Spinal cord (tissue), 10 donors: ENCODE results near the gene PCARE. TPM values are rescaled to one million over a fixed set of nuclear protein-coding genes. Genes with fewer than 3 reads are reported as not detected.
A peak's percentile ranks its signal among the peaks of the same experiment; 100 is the strongest.

ENCODE experiments used
- DNase-seq, 6 donors: peaks; one replicate each; pipeline versions ENCODE4 v3.0.0 to v3.0.0-alpha.2; 2013 to 2015; ENCODE audit warnings: low spot score in 6 of 6, low read depth in 4 of 6
- H3K27ac ChIP-seq: one replicate; pipeline ENCODE4 v1.5.1; 2013; ENCODE audit warnings: low read depth, low read length, control low read depth
- H3K27me3 ChIP-seq: one replicate; pipeline ENCODE4 v1.6.1; 2013; ENCODE audit warnings: low read length; ENCODE audit not compliant: control insufficient read depth, insufficient read depth
- H3K36me3 ChIP-seq: one replicate; pipeline ENCODE4 v1.6.1; 2013; ENCODE audit warnings: low read length; ENCODE audit not compliant: control insufficient read depth, insufficient read depth
- H3K4me1 ChIP-seq: one replicate; pipeline ENCODE4 v1.6.1; 2013; ENCODE audit warnings: low read length; ENCODE audit not compliant: control insufficient read depth, insufficient read depth
- H3K4me3 ChIP-seq: one replicate; pipeline ENCODE4 v1.5.1; 2013; ENCODE audit warnings: low read depth, low read length, control low read depth
- H3K9me3 ChIP-seq: one replicate; pipeline ENCODE4 v1.6.1; 2013; ENCODE audit warnings: low read length; ENCODE audit not compliant: control insufficient read depth, insufficient read depth
- WGBS: methylation state at CpG from one replicate; pipeline ENCODE4 v1.1.5; 2013; ENCODE audit warnings: missing lambda C conversion rate; ENCODE audit not compliant: insufficient coverage; 5-methylcytosine and 5-hydroxymethylcytosine counted together
- polyA plus RNA-seq, 2 donors: library from polyadenylated mRNA; unstranded; fragments of 120-200 nt; gene quantifications; one replicate each; pipeline ENCODE4 v1.2.1, GENCODE V29; 2013; ENCODE audit not compliant: insufficient read length in 2 of 2
- total RNA-seq, 2 donors: library from RNA; depleted of rRNA in 1 of 2; stranded (reverse); fragments of 120-200 nt in 1 of 2; fragments of >200 nt in 1 of 2; gene quantifications; one replicate each; pipeline versions ENCODE4 v1.2.3 to v1.2.4, GENCODE V29; 2013 to 2014
- donor health status: healthy.

Gene PCARE
- total and polyA plus RNA-seq, 4 donors = 0.06 TPM; not detected in 3

DNA sequence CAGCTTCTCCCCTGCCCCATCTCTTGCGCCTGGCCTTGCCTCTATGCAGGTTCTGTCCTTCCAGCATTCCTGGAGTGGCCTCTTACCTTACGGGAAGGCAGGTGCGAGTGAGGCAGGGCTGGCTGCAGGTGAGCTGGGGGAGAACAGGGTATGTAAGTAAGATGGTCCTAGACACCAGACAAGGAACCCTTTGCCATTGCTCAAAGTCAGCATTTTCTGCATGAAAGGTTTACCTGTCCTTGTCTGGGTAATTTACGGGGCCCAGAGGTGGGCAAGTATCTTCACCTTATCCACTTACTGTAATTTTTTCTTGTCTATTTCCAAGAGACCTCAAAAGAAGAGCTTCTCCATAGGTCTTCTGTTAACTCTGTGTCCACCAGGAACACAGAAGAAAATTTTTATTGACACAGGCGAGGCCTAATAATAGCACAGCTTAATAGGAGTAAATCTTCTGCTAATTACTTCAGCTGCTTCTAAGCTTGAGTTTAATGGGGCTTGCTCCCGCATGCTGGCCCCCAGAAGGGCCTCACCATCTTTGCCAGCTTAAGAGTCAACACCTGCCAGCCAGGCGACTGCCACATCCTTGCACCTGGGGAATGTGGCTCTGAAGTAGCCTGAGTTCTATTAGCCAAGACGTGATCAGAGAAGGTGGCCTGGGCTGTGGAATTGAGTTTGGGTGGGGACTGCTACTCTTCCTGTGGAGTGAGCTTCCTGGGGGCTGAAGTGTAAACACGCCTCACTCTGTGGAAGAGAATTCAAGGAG lies 27.1 kb downstream of the PCARE start:
- H3K9me3 ChIP-seq = no peaks in the 10 kb centered on the region
- 84% methylated on average over 6 of the region's 9 CpGs for WGBS
- H3K4me1 ChIP-seq = peaks cover 11% of the 10 kb centered on the region
- no peaks in the 10 kb centered on the region for H3K27me3 ChIP-seq
- no peak for DNase-seq
- no peak overlapping the region for H3K27ac ChIP-seq
- H3K4me3 ChIP-seq = no peak overlapping the region
- no peaks in the 10 kb centered on the region for H3K36me3 ChIP-seq

DNA sequence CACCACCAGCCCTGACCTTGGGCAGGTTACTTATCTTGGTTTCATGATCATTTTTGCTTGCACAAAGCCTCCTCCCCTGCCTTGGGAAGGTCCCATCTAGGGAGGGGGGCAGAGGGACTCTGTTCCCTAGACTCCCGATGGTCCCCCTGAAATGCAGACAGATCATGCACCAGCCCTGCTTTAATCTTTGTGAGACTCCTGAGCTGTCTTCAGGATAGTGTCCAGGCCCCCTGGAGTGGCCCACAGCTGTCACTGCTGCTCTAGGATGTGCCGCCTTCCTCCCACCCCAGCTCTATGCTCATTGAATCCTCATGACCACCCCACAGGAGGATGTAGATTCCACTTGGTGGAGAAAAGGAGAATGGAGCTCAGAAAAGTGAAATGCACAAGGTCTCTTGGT lies 28.0 kb downstream of the PCARE start:
- Histone ChIP-seq H3K36me3 (no peaks in the 10 kb centered on the region), H3K27ac (no peak overlapping the region), H3K27me3 (no peaks in the 10 kb centered on the region), H3K4me1 (peaks cover 15% of the 10 kb centered on the region), H3K4me3 (no peak overlapping the region), H3K9me3 (no peaks in the 10 kb centered on the region)
- no peak for DNase-seq
- 82% methylated on average over 1 of the region's 2 CpGs for WGBS

DNA sequence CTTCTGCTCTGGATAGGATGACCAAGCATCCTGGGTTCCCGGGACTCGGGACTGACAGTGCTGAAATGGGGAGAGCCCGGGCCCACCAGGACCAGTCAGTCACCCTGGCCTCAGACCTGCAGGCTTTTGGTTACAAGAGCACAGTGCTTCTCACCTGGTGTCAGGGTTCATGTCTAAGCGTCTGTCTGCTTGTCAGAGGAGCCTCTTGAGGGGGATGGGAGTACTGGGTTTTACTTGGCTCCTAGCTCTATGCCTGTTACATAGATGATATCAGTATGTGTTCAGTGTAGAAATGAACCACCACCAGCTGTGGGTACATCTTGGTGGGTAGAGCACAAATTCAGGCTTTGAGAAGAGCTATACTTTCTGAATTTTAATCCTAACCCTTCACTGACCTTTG lies 29.9 kb downstream of the PCARE start:
- H3K27me3 ChIP-seq = no peaks in the 10 kb centered on the region
- H3K4me1 ChIP-seq = peaks cover 8% of the 10 kb centered on the region
- H3K36me3 ChIP-seq = no peaks in the 10 kb centered on the region
- no peak overlapping the region for H3K4me3 ChIP-seq
- no peaks in the 10 kb centered on the region for H3K9me3 ChIP-seq
- no peak overlapping the region for H3K27ac ChIP-seq
- WGBS = 94% methylated on average over 4 of the region's 4 CpGs
- DNase-seq = no peak

- Histone ChIP-seq H3K4me3 (no peak overlapping the region), H3K9me3 (no peaks in the 10 kb centered on the region), H3K27ac (no peak overlapping the region), H3K4me1 (peaks cover 8% of the 10 kb centered on the region), H3K36me3 (no peaks in the 10 kb centered on the region), H3K27me3 (no peaks in the 10 kb centered on the region)
- 17% methylated on average over 8 of the region's 9 CpGs for WGBS
- peak in 2 of 6 donors; percentile 57 to 77 for DNase-seq
These were observed 31.7 kb downstream of the PCARE start for GRCh38 chr2:29042561-29043075.

- no peak for DNase-seq
- H3K4me3 ChIP-seq = no peak overlapping the region
- H3K4me1 ChIP-seq = peaks cover 8% of the 10 kb centered on the region
- WGBS = 96% methylated on average over 8 of the region's 9 CpGs
- no peaks in the 10 kb centered on the region for H3K36me3 ChIP-seq
- no peak overlapping the region for H3K27ac ChIP-seq
- no peaks in the 10 kb centered on the region for H3K27me3 ChIP-seq
- H3K9me3 ChIP-seq = no peaks in the 10 kb centered on the region
These were observed 33.1 kb downstream of the PCARE start for GRCh38 chr2:29041161-29041660.

- no peak overlapping the region for H3K27ac ChIP-seq
- peaks cover 8% of the 10 kb centered on the region for H3K4me1 ChIP-seq
- WGBS = 0% methylated on average over 1 of the region's 6 CpGs
- DNase-seq = no peak
- no peaks in the 10 kb centered on the region for H3K9me3 ChIP-seq
- no peak overlapping the region for H3K4me3 ChIP-seq
- no peaks in the 10 kb centered on the region for H3K27me3 ChIP-seq
- H3K36me3 ChIP-seq = peaks cover 1% of the 10 kb centered on the region
These were observed 33.8 kb downstream of the PCARE start for GRCh38 chr2:29040552-29040951.

DNA sequence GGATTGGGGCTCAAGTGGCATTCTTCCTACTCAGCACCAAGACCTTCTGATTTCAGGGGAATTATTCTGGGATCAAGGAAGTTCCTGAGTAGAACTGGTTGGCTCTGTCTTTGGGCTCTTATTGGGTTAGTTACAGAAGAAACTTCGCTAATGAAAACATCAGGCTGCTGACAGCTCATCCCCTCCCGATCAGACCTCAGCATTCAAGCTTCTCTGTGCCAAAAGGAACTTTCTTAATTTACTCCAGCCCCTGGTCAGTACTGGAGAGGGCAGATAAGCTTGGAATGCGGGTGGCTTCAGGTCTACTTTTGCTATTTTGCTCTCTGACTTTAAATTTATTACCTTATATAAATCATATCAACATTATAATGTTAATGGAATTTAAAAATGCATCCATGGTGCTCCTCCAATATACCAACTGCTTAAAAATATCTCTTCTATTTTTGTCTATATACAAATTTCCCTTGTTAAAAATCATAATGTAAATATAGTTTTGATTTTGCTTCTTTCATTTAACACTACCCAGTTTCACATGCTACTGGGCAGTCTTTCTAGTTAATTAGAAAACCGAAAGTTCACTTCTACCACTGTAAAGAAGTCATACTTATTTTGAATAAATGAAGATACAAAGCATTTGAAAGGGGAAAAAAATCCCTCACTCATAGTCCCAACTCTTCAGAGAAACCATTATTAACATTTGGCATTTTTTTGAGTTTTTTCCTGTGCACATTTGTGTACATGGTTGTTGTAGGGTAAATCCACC lies 34.4 kb downstream of the PCARE start:
- no CpG with 5 or more reads among the region's 4 CpGs for WGBS
- DNase-seq = no peak
- Histone ChIP-seq H3K27me3 (no peaks in the 10 kb centered on the region), H3K27ac (no peak overlapping the region), H3K4me1 (peaks cover 8% of the 10 kb centered on the region), H3K4me3 (no peak overlapping the region), H3K9me3 (no peaks in the 10 kb centered on the region), H3K36me3 (peaks cover 5% of the 10 kb centered on the region)

DNA sequence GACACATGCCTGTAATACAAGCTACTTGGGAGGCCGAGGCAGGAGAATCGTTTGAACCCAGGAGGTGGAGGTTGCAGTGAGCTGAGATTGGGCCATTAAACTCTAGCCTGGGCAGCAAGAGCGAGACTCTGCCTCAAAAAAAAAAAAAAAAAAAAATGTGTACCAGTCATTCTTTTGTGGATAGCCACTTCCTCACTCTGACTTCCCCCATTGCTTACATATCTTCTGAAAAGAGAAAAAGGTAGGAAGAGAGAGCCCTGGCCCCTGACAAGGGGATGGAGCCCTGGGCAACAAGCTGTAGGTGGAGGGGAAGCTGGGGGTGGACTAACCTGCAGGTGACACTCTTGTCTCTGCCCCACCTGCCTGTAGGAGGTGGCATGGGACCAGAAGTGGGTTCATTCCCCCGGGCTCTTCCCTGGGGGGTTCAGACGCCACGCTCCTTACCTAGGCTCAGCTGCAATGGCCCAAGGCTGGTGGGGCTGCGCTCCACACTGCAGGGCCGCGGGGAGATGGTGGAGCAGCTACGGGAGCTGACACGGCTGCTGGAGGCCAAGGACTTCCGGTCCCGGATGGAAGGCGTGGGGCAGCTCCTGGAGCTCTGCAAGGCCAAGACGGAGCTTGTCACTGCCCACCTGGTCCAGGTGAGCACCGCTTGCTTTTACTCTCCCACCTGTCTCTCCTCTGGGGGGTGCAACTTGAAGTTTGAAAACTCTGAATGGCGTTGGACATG lies 39.1 kb downstream of the PCARE start:
- Histone ChIP-seq H3K9me3 (no peaks in the 10 kb centered on the region), H3K27me3 (no peaks in the 10 kb centered on the region), H3K27ac (no peak overlapping the region), H3K4me1 (no peaks in the 10 kb centered on the region), H3K4me3 (no peak overlapping the region), H3K36me3 (peaks cover 5% of the 10 kb centered on the region)
- no peak for DNase-seq
- WGBS = 96% methylated on average over 13 of the region's 17 CpGs

DNA sequence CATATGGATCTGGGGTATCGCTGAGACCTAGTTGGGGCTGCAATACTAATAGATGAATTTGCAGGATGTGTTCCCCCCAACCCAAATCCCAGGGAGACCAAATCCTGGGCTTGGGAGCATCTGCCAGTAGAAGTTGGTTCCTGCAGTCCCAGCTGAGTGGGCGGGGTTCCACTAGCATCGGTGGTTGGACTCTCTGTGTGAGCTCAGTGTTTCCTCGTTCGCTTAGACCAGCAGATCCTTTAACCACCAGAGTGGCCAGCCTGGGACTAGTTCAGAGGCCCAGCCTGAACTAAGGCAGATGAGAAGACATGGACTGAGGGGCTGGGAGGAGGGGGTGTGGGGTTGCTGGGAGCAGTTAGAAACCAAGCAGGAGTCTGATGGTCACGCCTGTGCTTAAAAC lies 40.7 kb downstream of the PCARE start:
- H3K9me3 ChIP-seq = no peaks in the 10 kb centered on the region
- DNase-seq = no peak
- H3K36me3 ChIP-seq = peaks cover 5% of the 10 kb centered on the region
- no peaks in the 10 kb centered on the region for H3K27me3 ChIP-seq
- H3K4me1 ChIP-seq = no peaks in the 10 kb centered on the region
- WGBS = 93% methylated on average over 5 of the region's 6 CpGs
- no peak overlapping the region for H3K4me3 ChIP-seq
- no peak overlapping the region for H3K27ac ChIP-seq
